ENCODE results near the gene TGFBR3. TPM values are rescaled to one million over a fixed set of nuclear protein-coding genes. Genes with fewer than 3 reads are reported as not detected.

The TGFBR3 gene
- polyA plus RNA-seq, 1 experiment: 8.2 TPM

DNA sequence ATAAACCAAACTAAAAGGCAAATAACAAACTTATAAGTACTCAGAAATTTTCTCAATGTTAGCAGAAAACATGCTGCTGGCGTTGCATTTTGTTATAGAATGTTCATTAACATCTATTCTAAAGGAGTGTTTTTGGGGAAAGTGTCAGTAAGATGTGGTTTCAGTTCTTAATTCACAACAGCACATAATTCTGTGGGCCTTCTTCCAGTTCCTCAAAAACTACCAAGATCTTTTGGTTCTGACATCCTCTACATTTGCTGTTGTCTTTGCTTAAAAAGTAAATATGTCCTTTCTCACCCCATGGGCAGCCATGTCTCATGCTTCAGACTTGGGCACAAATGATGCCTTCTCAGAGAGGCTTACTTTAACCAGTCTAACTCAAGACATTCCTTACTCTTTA is 232.8 kb downstream of the TGFBR3 start:
- Histone ChIP-seq H3K4me3 (ENCODE audit: low read depth, low read length) (no peak overlapping the region), H3K36me3 (ENCODE audit: control insufficient read depth, insufficient read depth, low read length) (no peaks in the 10 kb centered on the region), H3K27me3 (ENCODE audit: control insufficient read depth, insufficient read depth, low read length) (no peaks in the 10 kb centered on the region)
- TF ChIP-seq CTCF (IDR thresholded peaks at IDR 0.05; ENCODE audit: insufficient read depth, low read depth, low read length): no peak
- ChIA-PET POLR2A (no interaction called here), CTCF (no interaction called here)
- no peak for DNase-seq (ENCODE audit: low read depth)

DNA sequence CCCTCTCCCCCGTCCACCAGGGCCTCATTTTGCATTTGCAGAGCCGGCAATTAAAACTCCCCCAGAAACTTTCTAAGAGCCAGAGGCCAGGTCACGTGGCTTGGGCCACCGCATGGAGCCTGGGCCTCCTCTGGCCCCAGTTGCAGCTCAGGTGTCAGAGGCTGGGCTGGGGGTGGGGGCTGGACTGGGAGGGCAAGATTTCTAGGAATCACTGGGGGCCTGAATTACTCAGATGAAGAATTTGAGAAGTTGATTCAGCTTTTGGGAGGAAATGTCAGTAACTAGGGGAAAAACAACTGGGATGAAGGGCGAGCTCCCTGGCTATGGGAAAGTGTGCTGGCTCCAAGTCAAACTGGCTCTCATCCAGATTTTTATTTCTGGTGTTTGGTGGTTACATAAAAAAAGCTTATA is 234.3 kb downstream of the TGFBR3 start:
- CTCF ChIA-PET: interaction anchor here (1.5 to 2.3 kb wide), 2 partner anchors 15 to 18 kb away, joined by 4 to 8 read pairs; no protein-coding TSS in a partner anchor
- POLR2A ChIA-PET: no interaction called here
- Histone ChIP-seq H3K4me3 (ENCODE audit: low read depth, low read length) (no peak overlapping the region), H3K27me3 (ENCODE audit: control insufficient read depth, insufficient read depth, low read length) (no peaks in the 10 kb centered on the region), H3K36me3 (ENCODE audit: control insufficient read depth, insufficient read depth, low read length) (no peaks in the 10 kb centered on the region)
- peak; percentile 8 for DNase-seq (ENCODE audit: low read depth)
- TF ChIP-seq CTCF (IDR thresholded peaks at IDR 0.05; ENCODE audit: insufficient read depth, low read depth, low read length): no peak

- no peak for DNase-seq (ENCODE audit: low read depth)
- TF ChIP-seq CTCF (IDR thresholded peaks at IDR 0.05; ENCODE audit: insufficient read depth, low read depth, low read length): no peak
- POLR2A ChIA-PET: no interaction called here
- Histone ChIP-seq H3K27me3 (ENCODE audit: control insufficient read depth, insufficient read depth, low read length) (no peaks in the 10 kb centered on the region), H3K4me3 (ENCODE audit: low read depth, low read length) (no peak overlapping the region), H3K36me3 (ENCODE audit: control insufficient read depth, insufficient read depth, low read length) (no peaks in the 10 kb centered on the region)
- CTCF ChIA-PET: interaction anchor here (1.5 to 2.3 kb wide), 2 partner anchors 15 to 18 kb away, joined by 4 to 8 read pairs; no protein-coding TSS in a partner anchor
Observed at GRCh38 chr1:91651243-91651642, 234.7 kb downstream of the TGFBR3 start.

GRCh38 chr1:91650764-91651163 is 235.2 kb downstream of the TGFBR3 start:
- no peak for TF ChIP-seq CTCF (IDR thresholded peaks at IDR 0.05; ENCODE audit: insufficient read depth, low read depth, low read length)
- no peaks in the 10 kb centered on the region for H3K27me3 ChIP-seq (ENCODE audit: control insufficient read depth, insufficient read depth, low read length)
- DNase-seq (ENCODE audit: low read depth): peak; percentile 95
- no peaks in the 10 kb centered on the region for H3K36me3 ChIP-seq (ENCODE audit: control insufficient read depth, insufficient read depth, low read length)
- H3K4me3 ChIP-seq (ENCODE audit: low read depth, low read length): no peak overlapping the region
- POLR2A ChIA-PET: no interaction called here
- CTCF ChIA-PET: interaction anchor here (1.1 to 2.3 kb wide), 3 partner anchors 11 to 17 kb away, joined by 3 to 8 read pairs (median 4); no protein-coding TSS in a partner anchor

DNA sequence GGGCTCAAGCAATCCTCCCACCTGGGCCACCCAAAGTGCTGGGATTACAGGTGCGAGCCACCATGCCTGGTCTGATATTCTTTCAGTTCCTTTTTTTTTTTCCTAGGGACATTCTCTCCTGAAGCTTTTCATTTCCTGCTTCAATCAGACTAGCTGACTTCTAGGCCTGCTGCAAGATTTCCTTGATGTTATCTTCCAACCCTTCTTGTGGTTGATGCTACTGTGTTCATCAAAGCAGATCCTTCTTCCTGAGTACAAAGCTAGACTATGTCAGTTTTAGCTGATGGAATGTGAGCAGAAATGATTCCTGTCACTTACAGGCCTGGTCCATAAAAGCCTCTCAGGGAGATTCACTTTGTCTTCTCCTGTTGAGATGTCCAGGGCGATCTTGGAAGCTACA is 238.9 kb downstream of the TGFBR3 start:
- TF ChIP-seq CTCF (IDR thresholded peaks at IDR 0.05; ENCODE audit: insufficient read depth, low read depth, low read length): no peak
- no peaks in the 10 kb centered on the region for H3K36me3 ChIP-seq (ENCODE audit: control insufficient read depth, insufficient read depth, low read length)
- DNase-seq (ENCODE audit: low read depth): no peak
- H3K27me3 ChIP-seq (ENCODE audit: control insufficient read depth, insufficient read depth, low read length): no peaks in the 10 kb centered on the region
- POLR2A ChIA-PET: no interaction called here
- no peak overlapping the region for H3K4me3 ChIP-seq (ENCODE audit: low read depth, low read length)
- CTCF ChIA-PET: interaction anchor here (1.0 to 1.1 kb wide), 2 partner anchors 20 to 134 kb away, joined by 3 read pairs; no protein-coding TSS in a partner anchor
